Stimulated activated CD4-positive, alpha-beta T cell treated with anti-CD3 and anti-CD28 coated beads, Interleukin-15, amount 100 ng/mL, for 24 hours (primary cell): ENCODE results near the gene FKBP3.
"Not testable (repeated sequence)": the region's sequence is repeated elsewhere in the genome, so short reads cannot be mapped to it uniquely, and the experiment has no call there.

ENCODE experiments used
- DNase-seq: peaks from one replicate; pipeline ENCODE4 v3.0.0-alpha.2; 2020

The FKBP3 gene

DNA sequence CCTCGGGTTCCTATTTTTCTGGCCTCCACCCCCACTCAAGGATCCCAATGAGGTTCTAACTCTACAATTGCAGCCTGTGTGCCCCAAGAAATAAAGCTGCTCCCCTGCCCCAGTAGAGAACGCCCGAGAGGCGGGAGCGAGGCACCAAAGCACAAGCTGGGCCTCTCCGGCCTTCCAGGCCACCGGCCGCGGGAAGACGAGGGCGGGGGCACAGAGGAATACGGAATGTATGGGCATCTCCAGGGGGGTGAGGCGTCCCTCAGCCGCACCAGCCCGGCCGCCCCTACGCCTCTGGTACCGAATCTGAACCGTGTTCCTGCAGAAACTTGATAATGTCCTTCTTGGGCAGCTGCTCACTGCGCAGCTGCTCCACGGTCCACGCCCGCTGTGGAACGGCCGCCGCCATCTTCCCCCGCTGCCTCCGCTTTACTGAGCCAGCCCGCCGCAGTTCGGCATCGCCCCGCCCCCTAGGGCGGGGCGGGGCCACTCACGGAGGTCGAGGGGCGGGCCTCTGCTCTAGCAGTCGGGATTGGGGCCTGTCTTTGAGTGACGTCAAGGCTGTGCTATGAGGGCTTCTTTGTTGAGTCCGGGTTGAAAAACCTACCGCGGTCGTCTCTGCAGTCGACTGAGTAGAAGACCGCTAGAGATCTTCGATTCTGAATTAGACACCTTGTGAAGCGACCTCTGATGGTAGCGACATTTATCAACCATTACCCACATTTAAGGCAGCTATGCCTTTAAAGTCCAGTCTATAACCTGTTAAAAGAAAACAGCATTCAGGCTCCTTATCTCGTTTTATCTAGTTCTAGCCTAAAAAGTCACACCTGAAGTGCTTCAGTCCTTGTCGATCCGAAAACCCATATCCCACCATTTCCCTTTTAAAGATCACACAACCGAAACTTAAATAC lies at the start of gene FKBP3:
Gene FKBP3, minus strand, starts transcription at position 431 of the 908 bp plus-strand sequence. Its CDS starts 25 bp downstream, at position 406.
- peak; percentile 95 for DNase-seq

DNA sequence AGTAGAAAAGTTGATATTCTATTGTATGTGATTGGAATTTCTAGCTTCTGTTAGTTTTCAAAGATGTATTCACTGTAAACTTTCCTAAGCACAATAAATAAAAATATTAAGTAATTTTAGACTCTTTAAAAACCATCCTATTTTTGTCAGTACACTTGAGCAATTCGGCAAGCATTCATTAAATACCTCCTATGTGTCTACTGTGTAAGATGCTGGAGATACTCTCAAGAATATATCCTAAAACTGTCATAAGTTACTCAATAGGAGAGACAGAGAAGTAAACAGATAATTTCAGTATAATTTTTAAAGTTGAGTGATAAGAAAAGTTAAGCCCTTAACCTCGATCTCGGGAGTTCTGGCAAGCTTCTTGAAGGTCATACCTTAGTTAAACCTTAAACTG lies 47.5 kb upstream of the FKBP3 start:
- DNase-seq = no peak

DNA sequence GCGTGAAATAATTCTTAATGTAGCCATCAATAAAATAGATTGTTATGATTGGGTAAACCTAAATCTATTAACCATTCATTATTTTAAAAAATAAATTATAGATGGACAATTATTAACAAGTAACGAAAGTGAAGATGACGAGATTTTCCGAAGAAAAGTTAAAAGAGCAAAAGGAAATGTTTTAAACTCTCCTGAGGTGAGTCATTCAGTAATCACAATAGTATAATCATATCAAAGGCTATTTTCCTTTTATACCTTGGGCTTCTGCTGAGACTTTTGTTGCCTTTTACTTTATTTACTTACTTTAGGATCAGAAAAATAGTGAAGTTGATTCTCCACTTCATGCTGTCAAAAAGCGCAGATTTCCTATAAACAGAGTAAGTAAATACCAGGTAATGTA lies 47.0 kb upstream of the FKBP3 start:
- DNase-seq = no peak

DNA sequence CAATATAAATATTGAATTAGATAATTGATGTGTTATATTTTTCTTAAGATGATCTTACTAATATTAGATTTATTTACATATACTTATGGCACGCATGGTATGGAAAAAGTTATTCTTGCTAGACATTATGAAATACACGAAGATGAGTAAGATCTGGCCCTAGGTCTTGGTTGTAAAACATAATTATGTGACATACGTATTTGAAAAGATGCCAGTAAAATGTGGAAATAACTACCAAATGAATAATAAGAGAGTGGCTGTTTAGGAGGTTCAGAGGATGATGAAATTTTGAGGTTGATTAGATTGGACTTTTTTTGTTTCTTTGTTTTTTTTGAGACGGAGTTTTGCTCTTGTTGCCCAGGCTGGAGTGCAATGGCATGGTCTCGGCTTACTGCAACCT lies 42.8 kb upstream of the FKBP3 start:
- no peak for DNase-seq

DNA sequence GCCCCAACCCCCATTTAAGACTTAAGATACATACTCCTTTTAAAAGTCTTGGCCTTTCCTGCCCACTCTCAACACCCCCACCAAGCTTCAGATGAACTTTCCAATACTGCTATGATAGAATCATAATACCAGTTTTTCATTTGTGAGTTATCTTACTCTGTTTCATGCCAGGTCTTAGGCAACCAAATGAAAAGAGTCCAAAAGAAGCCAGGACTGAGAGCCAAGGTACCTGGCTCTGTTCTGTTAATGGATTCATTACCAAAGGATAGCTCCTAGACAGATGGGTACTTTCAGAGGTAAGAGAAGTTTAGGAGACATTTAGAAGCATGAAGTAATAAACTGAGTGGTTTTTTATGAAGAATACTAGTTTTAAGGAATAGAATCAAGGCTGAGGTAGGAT lies 35.6 kb upstream of the FKBP3 start:
- DNase-seq = no peak

DNA sequence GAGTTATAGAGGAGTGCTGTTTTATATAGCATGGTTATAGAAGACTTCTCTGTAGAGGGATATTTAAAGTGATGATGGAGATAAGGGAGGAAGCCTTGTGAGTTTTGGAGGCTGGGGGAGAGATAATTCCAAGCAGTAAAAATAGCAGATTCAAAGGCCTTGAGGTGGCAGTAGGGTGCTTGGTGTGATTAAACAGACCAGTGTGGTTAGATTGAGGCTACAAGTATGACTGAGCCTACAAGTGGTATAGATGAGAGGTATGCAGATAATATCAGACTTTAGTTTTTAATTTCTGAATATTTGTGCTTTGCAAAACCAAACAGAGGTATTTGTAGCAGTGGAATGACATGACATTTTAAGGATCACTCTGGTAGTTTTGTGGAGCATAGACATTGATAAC lies 21.8 kb upstream of the FKBP3 start:
- DNase-seq = no peak

DNA sequence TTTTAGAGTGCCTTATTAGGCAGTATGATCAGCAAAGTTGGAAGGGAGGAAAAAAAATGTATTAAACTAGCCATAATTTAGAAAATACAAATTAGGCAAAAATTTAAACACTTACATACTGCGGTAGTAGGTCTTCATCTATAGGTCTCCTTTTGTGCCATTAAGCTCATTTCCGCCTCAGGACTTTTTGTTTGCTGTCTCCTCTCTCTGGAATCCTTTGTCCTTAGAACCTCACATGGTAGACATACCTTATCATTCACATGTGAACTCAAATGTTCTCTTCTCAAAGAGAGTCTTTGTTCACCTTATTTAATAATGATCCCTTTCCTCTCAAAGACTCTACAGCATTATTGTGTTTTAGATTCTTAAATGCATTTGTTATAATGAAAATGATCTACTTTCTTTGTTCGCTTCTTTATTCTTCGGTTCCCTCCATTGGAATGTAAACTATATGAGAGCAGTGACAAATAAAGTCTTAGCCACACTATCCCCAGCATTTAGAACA lies 16.2 kb upstream of the FKBP3 start:
- DNase-seq = no peak

DNA sequence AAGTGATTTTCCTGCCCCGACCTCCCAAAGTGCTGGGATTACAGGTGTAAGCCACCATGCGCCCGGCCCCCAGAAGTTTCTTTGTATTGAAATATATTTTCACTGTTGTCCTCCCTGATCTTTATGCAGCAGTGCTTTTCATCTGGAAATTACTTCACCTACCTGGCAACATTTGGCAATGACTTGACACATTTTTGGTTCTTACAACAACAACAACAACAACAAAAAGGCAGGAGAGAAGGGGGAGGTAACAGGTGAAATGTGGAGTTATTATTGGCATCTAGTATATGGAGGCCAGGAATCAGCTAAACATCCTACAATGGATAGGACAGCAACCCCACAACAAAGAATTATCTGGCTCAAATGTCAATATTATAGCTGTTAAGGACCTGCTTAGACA lies 15.3 kb upstream of the FKBP3 start:
- no peak for DNase-seq

DNA sequence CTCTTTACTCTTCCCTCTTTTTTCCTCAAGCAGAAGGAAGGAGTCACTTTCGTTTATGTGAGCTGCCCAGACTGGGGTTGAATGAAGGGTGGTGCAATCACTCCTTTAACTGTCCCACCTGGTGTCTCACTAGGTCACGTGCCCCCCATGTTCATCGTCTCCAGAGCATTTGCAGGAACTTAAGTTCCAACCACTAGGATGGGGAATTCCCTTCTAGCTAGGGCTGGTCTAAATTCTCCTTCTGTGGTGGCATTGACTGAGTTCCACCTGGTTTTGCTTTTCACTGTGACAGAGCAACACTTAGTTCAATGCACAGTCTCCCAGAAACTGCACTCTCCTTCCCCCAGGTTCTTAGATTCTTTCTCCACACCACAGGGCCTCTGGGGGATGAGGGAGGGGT lies 10.9 kb upstream of the FKBP3 start:
- no peak for DNase-seq

DNA sequence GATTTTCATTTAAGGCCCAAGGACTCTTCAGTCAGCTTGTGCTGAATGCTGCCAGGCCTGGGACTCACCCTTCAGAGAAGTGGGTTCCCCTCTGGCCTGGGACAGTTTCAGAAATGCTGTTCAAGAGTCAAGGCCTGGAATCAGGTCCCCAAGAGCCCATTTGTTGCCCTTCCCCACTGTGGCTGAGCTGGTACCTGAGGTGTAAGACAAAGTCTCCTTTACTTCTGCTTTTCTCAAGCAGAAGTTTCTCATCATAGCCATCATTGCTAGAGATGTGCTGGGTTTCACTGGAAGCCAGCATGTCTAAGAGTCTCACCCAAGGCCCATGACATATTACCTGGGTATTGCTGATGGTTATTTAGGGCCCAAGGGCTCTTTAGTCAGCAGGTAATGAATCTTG lies 10.4 kb upstream of the FKBP3 start:
- DNase-seq = no peak

DNA sequence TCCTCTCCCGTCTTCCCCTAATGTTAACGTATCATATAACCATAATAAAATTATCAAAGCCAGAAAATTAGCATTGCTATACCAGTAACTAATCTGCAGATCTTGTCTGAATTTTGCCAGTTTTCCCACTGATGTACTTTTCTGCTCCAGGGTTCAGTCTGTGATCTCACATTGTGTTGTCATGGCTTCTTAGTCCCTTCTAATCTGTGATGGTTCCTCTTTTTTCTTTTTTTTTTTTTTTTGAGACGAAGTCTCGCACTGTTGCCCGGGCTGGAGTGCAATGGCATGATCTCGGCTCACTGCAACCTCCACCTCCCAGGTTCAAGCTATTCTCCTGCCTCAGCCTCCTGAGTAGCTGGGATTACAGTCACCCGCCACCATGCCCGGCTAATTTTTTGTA lies 7.8 kb upstream of the FKBP3 start:
- DNase-seq = not testable (repeated sequence)

DNA sequence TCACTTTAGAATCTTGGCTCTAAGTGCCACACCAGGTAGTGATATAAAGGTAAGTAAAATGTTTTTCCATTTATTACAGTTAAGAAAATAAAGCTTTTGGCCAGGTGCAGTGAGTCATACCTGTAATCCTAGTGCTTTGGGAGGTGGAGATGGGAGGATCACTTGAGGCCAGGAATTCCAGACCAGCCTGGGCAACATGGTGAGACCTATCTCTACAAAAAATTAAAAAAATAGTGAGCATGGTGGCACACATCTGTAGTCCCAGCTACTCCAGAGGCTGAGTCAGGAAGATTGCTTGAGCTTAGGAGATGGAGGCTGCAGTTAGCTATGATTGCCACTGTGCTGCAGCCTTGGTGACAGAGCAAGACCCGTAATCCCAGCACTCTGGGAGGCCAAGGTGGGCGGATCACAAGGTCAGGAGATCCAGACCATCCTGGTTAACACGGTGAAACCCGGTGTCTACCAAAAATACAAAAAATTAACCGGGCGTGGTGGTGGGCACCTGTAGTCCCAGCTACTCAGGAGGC lies 6.4 kb upstream of the FKBP3 start:
- DNase-seq = no peak

DNA sequence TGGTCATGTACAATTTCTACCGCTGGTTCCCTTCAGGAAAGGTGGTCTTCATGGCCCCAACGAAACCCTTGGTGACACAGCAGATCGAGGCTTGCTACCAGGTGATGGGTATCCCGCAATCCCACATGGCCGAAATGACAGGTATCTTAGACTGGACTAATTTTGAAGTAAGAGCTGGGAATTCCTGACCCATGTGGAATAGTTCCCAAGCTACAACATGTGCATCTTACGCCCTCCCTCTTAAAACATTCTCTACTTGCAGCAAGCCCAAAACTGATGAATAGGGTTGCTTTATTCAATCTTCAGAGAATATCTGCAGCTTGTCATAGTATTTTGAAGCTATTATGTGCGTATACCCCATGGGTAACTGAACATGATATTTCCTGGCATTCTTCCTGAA lies 2.1 kb upstream of the FKBP3 start:
- no peak for DNase-seq

DNA sequence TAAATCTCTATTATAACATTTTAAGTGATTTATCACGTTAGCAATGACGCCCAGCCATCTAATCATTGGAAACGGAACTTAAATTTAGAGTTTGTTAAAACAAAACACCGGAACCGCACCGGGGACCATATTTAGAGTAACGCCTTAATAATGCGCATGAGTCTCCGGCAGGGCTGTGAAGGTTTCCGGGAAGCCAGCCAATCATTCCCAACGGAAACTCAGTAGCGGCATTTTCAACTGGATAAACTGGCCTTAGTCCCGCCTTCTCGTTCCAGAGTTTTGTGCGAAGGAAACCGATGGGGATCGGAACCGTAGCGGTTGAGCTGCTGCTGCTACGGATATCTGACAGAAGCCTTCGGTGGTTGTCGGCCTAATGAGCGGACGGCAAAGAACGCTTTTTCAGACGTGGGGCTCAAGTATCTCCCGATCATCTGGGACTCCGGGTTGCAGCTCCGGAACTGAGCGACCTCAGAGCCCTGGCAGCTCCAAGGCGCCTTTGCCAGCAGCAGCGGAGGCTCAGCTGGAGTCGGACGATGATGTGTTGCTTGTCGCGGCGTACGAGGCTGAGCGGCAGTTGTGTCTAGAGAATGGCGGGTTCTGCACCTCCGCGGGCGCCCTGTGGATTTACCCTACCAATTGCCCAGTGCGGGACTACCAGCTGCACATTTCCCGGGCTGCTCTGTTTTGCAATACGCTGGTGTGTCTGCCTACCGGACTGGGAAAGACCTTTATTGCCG lies 1.5 kb upstream of the FKBP3 start, which contains the start of gene FANCM:
Gene FANCM, plus strand, starts transcription at position 272 of the 737 bp plus-strand sequence. Its CDS starts 102 bp downstream, at position 374.
- DNase-seq = peak; percentile 89

DNA sequence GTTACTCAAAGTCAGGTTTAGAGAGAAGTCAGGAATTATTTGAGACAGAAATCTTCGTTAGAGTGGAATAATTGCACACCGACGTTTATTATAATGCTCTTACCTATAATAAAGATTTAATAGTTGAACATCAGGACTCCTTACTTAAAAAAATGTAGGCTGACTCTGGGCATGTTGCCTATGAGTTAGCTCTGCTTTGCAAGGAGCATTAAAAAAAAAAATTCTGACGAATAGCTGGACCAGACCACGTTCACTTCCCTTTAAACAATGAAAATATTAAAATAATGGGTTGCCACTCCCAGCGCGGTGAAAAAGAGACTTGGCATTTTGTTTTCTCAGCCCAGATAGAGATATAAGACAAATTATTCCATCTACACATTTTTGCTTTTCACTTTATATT lies 875 bp upstream of the FKBP3 start:
- DNase-seq = no peak

DNA sequence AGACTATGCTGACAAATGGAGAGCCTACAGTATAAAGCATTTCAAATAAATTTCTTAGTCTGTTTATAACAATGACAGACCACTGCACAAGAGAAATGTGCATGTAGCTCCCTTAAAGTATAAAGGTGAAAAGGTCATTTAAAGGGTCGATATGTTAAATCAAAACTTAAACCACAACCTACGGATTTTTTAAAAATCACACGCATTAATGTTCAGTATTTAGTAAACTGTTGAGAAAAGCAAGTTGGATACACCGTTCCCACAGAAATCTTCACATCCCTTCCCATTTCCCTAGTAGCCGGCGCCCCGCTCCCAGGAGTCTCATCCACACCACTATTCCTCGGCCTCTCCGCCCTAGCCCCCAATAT lies 614 bp downstream of the FKBP3 start:
- no peak for DNase-seq

DNA sequence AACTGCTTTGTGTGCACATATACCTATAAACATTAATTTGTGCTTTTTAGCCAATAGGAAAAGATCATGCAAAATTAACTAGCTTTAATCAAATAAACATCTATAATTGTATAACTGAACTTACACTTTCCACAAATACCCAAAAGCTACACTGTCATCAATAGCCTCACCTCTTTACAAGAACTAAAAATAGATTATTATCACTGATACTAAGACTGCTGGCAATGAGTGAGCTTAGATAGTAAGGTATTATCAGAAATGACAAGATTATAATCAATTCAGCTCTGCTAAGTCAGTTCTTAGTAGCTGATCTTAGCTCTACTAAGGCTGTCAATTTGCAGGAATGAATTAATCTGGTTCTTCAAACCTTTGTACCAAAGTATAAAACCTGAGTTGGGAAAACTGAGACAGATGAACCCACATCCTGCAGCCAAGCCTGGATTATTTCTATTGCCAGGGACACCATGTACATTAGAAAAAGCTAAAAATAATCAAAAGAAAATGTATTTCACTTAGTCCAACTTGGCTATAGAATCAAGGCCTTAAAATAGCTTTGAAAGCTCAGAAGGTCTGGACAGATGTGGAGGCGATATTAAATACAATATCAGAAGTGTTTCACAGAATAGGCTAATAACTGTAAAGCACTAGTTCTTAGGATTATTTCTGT lies 5.2 kb downstream of the FKBP3 start:
- DNase-seq = no peak

DNA sequence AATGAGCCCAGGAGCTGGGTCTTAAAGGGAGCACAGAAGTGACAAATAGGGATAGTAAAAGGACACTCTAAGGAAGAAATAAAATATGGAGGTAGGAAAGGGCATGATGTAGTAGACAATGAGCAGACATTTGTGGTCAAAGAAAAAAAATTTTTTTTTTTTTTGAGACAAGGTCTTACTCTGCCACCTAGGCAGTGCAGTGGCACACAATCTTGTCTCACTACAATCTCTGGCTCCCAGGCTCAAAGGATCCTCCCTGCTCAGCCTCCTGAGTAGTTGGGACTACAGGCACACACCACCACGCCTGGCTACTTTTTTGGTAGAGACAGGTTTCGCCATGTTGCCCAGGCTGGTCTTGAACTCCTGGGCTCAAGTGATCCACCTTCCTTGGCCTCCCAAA lies 8.5 kb downstream of the FKBP3 start:
- DNase-seq = no peak

DNA sequence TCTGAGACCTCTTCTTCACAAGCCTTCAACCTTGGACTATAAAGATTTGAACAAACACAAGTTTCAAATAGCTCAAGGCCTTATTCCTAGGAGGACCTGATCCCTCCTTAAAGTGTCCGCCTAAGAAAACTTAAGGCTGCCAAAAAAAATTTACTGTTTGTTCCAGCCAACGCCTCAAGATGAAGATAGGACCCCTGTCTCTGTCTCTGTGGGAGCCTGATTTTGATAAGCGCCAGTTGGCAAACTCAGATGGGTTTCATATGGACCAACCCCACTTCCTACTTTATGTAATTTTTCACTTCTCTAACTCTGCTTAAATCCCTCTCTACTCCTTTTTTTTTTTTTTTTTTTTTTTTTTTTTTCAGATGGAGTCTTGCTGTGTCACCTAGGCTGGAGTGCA lies 11.0 kb downstream of the FKBP3 start:
- no peak for DNase-seq

DNA sequence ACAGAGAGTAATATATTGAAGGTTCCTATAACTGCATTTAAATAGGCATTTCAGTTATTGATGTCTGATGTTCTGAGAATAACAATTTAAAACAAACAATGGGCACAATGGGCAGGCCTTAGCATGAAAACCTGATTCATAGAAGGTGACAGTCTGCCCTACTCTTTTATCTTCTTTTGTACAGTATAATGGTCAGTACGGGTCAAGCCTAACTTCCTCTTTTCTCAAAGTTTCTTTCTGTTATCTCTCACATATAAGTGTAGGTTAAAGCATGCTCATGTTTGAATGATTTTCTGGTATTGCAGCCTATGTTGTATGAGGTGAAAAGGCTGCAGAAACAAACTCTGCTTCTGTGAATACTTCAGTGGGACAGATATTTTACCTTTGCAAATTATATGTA lies 14.2 kb downstream of the FKBP3 start:
- DNase-seq = no peak

DNA sequence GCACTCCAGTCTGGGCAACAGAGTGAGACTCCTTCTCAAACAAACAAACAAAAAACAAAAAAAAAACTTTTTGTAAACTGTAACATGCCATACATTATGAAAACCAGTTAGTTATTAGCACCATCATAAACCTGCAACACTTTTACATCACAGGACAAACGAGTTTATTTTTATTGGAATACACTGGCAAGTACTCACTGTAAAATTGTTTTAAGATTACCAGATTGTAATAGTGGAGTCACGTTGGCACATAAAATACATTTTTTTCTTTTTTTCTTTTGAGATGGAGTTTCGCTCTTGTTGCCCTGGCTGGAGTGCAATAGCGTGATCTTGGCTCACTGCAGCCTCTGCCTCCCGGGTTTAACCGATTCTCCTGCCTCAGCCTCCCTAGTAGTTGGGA lies 15.7 kb downstream of the FKBP3 start:
- no peak for DNase-seq

DNA sequence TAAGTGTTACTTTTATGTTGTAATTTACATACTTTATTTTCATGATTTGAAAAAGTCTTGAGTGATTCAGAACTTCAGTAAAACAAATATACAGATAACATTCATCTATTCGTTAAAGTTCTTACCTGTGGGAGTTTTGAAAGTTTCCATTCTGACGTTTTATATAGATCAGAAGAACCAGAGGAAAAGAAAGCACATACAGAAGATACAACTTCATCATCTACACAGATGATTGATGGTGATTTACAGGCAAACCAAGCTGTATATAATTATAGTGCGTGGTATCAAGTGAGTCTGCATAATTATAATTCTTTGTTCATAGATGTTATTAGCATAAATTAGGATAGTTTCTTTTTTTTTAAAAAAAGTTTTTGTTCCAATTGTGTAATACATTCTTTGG lies 20.0 kb downstream of the FKBP3 start:
- DNase-seq = no peak
